Neuronal stem cell (in vitro differentiated cells): Measurements from ENCODE around the gene GP2.

Experiments used
- DNase-seq: peaks from one replicate; pipeline ENCODE4 v3.0.0-alpha.2; 2013; ENCODE audit warnings: low spot score
- H2AFZ ChIP-seq: one replicate; pipeline ENCODE4 v1.6.1; 2013; ENCODE audit warnings: mild to moderate bottlenecking, low read length, inconsistent platforms
- H2AK5ac ChIP-seq: 2 replicates; pipeline ENCODE4 v1.6.1; 2013; ENCODE audit warnings: low read depth, mild to moderate bottlenecking, inconsistent platforms, low read length, moderate library complexity, mixed read lengths
- H2BK120ac ChIP-seq: 2 replicates; pipeline ENCODE4 v1.6.1; 2013; ENCODE audit warnings: low read depth, mild to moderate bottlenecking, inconsistent platforms, low read length, moderate library complexity, mixed read lengths
- H2BK12ac ChIP-seq: one replicate; pipeline ENCODE4 v1.6.1; 2013; ENCODE audit warnings: low read length, inconsistent platforms
- H2BK15ac ChIP-seq: 2 replicates; pipeline ENCODE4 v1.6.1; 2013; ENCODE audit warnings: mild to moderate bottlenecking, low read length, inconsistent platforms, mixed read lengths
- H2BK5ac ChIP-seq: one replicate; pipeline ENCODE4 v1.6.1; 2013; ENCODE audit warnings: inconsistent platforms, mild to moderate bottlenecking, low read length, moderate library complexity
- H3K14ac ChIP-seq: one replicate; pipeline ENCODE4 v1.6.1; 2013; ENCODE audit warnings: low read length, inconsistent platforms
- H3K18ac ChIP-seq: 2 replicates; pipeline ENCODE4 v1.6.1; 2013; ENCODE audit warnings: low read length, inconsistent platforms
- H3K23ac ChIP-seq: 2 replicates; pipeline ENCODE4 v1.6.1; 2013; ENCODE audit warnings: low read depth, mild to moderate bottlenecking, mixed read lengths, low read length, inconsistent platforms; ENCODE audit not compliant: poor library complexity
- H3K27ac ChIP-seq: replicated peaks from 3 replicates; pipeline ENCODE4 v1.5.1; 2013; ENCODE audit warnings: low read length, inconsistent platforms
- H3K27me3 ChIP-seq, 3 experiments: 2 replicates each; pipeline ENCODE4 v1.6.1; 2013; ENCODE audit warnings: low read length in 3 of 3, mild to moderate bottlenecking in 2 of 3, inconsistent platforms in 1 of 3, low read depth in 1 of 3, mixed read lengths in 1 of 3, moderate library complexity in 1 of 3; ENCODE audit not compliant: control insufficient read depth in 3 of 3, insufficient read depth in 3 of 3
- H3K36me3 ChIP-seq, 2 donors: replicated peaks in 1 of 2; 2 replicates each; pipeline ENCODE4 v1.6.1; 2013; ENCODE audit warnings: low read length in 2 of 2; ENCODE audit not compliant: control insufficient read depth in 2 of 2, insufficient read depth in 2 of 2
- H3K4ac ChIP-seq: 2 replicates; pipeline ENCODE4 v1.6.1; 2013; ENCODE audit warnings: inconsistent platforms, mild to moderate bottlenecking, low read length, moderate library complexity
- H3K4me1 ChIP-seq, 2 donors: 1 replicate in 1 of 2; 2 replicates in 1 of 2; pipeline ENCODE4 v1.6.1; 2013; ENCODE audit warnings: low read length in 2 of 2, low read depth in 1 of 2; ENCODE audit not compliant: control insufficient read depth in 2 of 2, insufficient read depth in 1 of 2
- H3K4me2 ChIP-seq: one replicate; pipeline ENCODE4 v1.6.1; 2013; ENCODE audit warnings: mild to moderate bottlenecking, low read length, inconsistent platforms; ENCODE audit not compliant: insufficient read depth, poor library complexity, severe bottlenecking
- H3K4me3 ChIP-seq, 2 donors: 2 replicates each; pipeline ENCODE4 v1.5.1; 2013; ENCODE audit warnings: low read length in 2 of 2, mild to moderate bottlenecking in 2 of 2, inconsistent platforms in 1 of 2, moderate library complexity in 1 of 2
- H3K79me1 ChIP-seq: one replicate; pipeline ENCODE4 v1.6.1; 2013; ENCODE audit warnings: low read depth, mild to moderate bottlenecking, inconsistent platforms, low read length, moderate library complexity
- H3K9ac ChIP-seq: one replicate; pipeline ENCODE4 v1.6.1; 2013; ENCODE audit warnings: mild to moderate bottlenecking, low read depth, low read length, inconsistent platforms; ENCODE audit not compliant: poor library complexity
- H3K9me3 ChIP-seq, 2 donors: replicated peaks in 1 of 2; 2 replicates each; pipeline versions ENCODE3 to v1.6.1; 2013; ENCODE audit warnings: low read length in 2 of 2, mild to moderate bottlenecking in 2 of 2, inconsistent platforms in 1 of 2, low read depth in 1 of 2, mixed read lengths in 1 of 2, moderate library complexity in 1 of 2; ENCODE audit not compliant: control insufficient read depth in 2 of 2, insufficient read depth in 1 of 2
- H4K8ac ChIP-seq: one replicate; pipeline ENCODE4 v1.6.1; 2013; ENCODE audit warnings: low read depth, mild to moderate bottlenecking, inconsistent platforms, low read length, moderate library complexity
- H4K91ac ChIP-seq: one replicate; pipeline ENCODE4 v1.6.1; 2013; ENCODE audit warnings: low read length, low read depth, mild to moderate bottlenecking, inconsistent platforms; ENCODE audit not compliant: poor library complexity
- WGBS, 2 donors: extraction: QIAGEN DNeasy Blood & Tissue Kit; methylation state at CpG; one replicate each; pipeline ENCODE4 v1.1.7; 2013; ENCODE audit warnings: missing lambda C conversion rate in 2 of 2, mixed read lengths in 1 of 2; ENCODE audit not compliant: insufficient read length in 2 of 2, insufficient replicate concordance in 1 of 2; ENCODE audit errors: extremely low coverage in 2 of 2; 5-methylcytosine and 5-hydroxymethylcytosine counted together

The GP2 gene

DNA sequence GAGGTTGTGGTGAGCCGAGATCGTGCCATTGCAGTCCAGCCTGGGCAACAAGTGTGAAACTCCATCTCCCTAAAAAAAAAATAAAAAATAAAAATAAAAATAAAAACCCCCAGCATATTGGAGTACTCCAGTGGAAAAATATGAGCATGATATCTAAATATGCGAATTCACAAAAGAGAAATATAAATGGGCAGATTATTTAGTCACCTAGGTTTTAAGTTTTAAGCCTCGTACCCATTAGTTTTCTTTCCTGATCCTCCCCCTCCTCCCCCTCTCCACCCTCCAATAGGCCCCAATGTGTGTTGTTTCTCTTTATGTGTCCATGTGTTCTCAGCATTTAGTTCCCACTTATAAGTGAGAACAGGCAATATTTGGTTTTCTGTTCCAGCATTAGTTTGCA lies 62.3 kb downstream of the GP2 start:
- H3K4me1 ChIP-seq, result peaks cover 0 to 1% of the 10 kb centered on the region in 2 donors
- no peaks in the 10 kb centered on the region for H3K79me1 ChIP-seq
- H3K14ac ChIP-seq, result no peak overlapping the region
- no peak overlapping the region for H2BK5ac ChIP-seq
- H2BK120ac ChIP-seq, result no peak overlapping the region
- no peak overlapping the region for H3K9ac ChIP-seq
- H3K4me3 ChIP-seq, result no peak overlapping the region
- H4K91ac ChIP-seq, result no peak overlapping the region
- H2AFZ ChIP-seq, result no peak overlapping the region
- no peak overlapping the region for H3K27ac ChIP-seq
- H4K8ac ChIP-seq, result no peak overlapping the region
- WGBS, 2 donors, result no CpG with 5 or more reads among the region's 4 CpGs
- DNase-seq, result no peak
- no peak overlapping the region for H3K4ac ChIP-seq
- no peak overlapping the region for H3K23ac ChIP-seq
- no peak overlapping the region for H3K18ac ChIP-seq
- H2AK5ac ChIP-seq, result no peak overlapping the region
- peaks cover 0 to 7% (median 0%) of the 10 kb centered on the region in 3 experiments for H3K27me3 ChIP-seq
- H2BK12ac ChIP-seq, result no peak overlapping the region
- no peak overlapping the region for H2BK15ac ChIP-seq
- no peaks in the 10 kb centered on the region for H3K9me3 ChIP-seq
- H3K36me3 ChIP-seq, result no peaks in the 10 kb centered on the region
- H3K4me2 ChIP-seq, result no peak overlapping the region

DNA sequence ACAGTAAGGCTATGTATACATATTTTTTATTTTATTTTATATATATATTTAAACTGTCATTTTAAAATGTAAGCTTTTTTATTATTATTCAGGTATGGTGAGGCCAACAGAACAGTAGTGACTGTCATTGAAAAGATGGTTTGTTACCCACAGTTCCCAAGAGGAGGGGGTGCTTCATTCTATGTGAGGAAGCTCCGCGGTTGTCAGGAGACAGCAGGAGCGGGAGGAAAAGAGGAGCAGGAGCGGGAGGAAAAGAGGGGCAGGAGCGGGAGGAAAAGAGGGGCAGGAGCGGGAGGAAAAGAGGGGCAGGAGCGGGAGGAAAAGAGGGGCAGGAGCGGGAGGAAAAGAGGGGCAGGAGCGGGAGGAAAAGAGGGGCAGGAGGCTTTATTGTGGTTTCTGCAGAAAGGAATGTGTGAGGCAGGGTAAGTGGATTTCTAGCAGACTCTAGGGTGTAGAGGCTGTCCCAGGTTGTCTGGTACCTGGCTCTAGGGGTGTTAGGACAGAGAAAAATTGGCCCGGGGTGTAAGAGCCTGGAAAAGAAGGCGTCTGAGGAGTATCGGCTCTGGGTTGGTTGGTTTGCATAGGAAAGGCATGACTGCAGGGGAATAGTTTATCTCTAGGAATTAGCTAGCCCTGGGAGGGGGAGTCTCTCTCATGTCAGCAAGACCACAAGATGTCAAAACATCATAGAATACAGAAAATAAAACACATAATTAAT lies 64.0 kb downstream of the GP2 start:
- Histone ChIP-seq H3K9me3 (peaks cover 0 to 2% of the 10 kb centered on the region in 2 donors), H2BK5ac (no peak overlapping the region), H2AFZ (no peak overlapping the region), H3K23ac (no peak overlapping the region), H3K27ac (no peak overlapping the region), H3K14ac (no peak overlapping the region), H3K27me3 (peaks cover 0 to 7% (median 0%) of the 10 kb centered on the region in 3 experiments), H2BK120ac (no peak overlapping the region), H3K18ac (no peak overlapping the region), H4K91ac (no peak overlapping the region), H3K79me1 (no peaks in the 10 kb centered on the region), H3K4me3 (no peak overlapping the region), H2AK5ac (no peak overlapping the region), H4K8ac (no peak overlapping the region), H2BK15ac (no peak overlapping the region), H3K4ac (no peak overlapping the region), H3K9ac (no peak overlapping the region), H2BK12ac (no peak overlapping the region), H3K4me1 (peaks cover 0 to 1% of the 10 kb centered on the region in 2 donors), H3K36me3 (no peaks in the 10 kb centered on the region), H3K4me2 (no peak overlapping the region)
- DNase-seq, result no peak
- WGBS, 2 donors, result no CpG with 5 or more reads among the region's 12 CpGs

DNA sequence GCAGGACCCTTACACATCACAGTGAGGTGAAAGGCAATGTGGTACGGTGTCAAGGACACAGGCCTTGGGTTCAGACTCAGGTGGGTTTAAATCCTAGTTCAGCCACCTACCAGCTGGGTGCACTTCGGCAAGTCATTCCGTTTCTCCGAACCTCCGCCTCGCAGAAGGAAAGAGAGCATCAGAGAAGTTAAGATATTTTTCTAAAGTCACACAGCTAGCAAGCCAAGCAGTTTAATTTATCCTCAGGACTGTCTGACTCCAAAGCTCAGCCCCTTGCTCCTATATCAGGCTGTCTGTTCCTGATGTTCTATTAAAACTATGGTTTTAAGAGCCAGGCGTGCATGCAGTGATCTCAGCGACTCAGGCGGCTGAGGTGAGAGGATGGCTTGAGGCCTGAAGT lies 65.1 kb downstream of the GP2 start:
- H2BK5ac ChIP-seq, result no peak overlapping the region
- H3K27me3 ChIP-seq, result peaks cover 0 to 7% (median 0%) of the 10 kb centered on the region in 3 experiments
- H2BK15ac ChIP-seq, result no peak overlapping the region
- H3K4ac ChIP-seq, result no peak overlapping the region
- no peak overlapping the region for H3K4me2 ChIP-seq
- no peak overlapping the region for H3K4me3 ChIP-seq
- no peak overlapping the region for H2BK12ac ChIP-seq
- H2BK120ac ChIP-seq, result no peak overlapping the region
- no peak overlapping the region for H3K18ac ChIP-seq
- no peaks in the 10 kb centered on the region for H3K79me1 ChIP-seq
- peaks cover 0 to 1% of the 10 kb centered on the region in 2 donors for H3K4me1 ChIP-seq
- no peak overlapping the region for H2AK5ac ChIP-seq
- no peak overlapping the region for H3K23ac ChIP-seq
- H4K91ac ChIP-seq, result no peak overlapping the region
- H3K27ac ChIP-seq, result no peak overlapping the region
- WGBS, 2 donors, result no CpG with 5 or more reads among the region's 9 CpGs
- H3K14ac ChIP-seq, result no peak overlapping the region
- H3K9me3 ChIP-seq, result peaks cover 0 to 2% of the 10 kb centered on the region in 2 donors
- H3K36me3 ChIP-seq, result no peaks in the 10 kb centered on the region
- no peak overlapping the region for H4K8ac ChIP-seq
- DNase-seq, result no peak
- H3K9ac ChIP-seq, result no peak overlapping the region
- no peak overlapping the region for H2AFZ ChIP-seq

DNA sequence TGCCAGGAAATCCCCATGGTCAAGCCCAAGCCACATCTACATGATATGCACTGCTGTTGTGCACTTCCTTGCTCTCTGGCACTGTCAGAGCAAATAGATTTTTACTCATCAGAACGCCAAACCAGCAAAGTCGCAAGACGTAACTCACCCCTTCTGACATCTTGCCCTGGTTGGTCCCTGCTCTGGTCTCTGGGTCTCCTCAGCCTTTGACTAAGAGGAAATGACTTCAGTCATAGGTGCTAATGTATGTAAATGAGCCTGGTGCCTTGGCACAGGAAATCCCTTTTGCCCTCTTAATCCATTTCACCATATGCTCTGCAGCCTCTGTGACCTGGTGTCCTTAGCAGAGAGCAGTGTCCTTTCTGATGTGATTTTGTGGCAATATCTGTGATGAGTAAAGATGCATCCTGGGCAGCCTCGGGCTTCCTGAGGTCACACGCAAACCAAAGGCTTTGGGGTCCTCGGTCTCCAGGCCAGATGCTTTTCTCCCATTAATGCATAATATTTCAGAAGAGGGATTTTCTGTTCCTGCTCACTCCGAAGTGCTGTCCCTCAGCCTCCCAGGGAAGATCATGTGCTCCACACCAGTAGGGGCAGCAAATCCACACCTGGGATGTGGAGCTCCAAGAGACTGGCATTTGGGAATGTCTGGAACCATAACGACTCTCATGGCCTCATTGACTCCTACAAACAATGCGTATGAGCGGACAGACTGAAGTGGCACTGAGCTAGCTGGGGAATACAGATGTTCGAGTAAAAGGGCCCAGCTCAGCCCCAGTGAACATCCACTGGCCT lies 66.9 kb downstream of the GP2 start:
- Histone ChIP-seq H3K23ac (no peak overlapping the region), H2AK5ac (no peak overlapping the region), H2BK5ac (no peak overlapping the region), H3K27me3 (peaks cover 0 to 5% (median 0%) of the 10 kb centered on the region in 3 experiments), H3K4me2 (no peak overlapping the region), H3K36me3 (no peaks in the 10 kb centered on the region), H3K9me3 (peaks cover 0 to 2% of the 10 kb centered on the region in 2 donors), H4K91ac (no peak overlapping the region), H2BK12ac (no peak overlapping the region), H3K4me3 (no peak overlapping the region), H4K8ac (no peak overlapping the region), H3K14ac (no peak overlapping the region), H2AFZ (no peak overlapping the region), H3K4me1 (peaks cover 0 to 5% of the 10 kb centered on the region in 2 donors), H3K9ac (no peak overlapping the region), H2BK15ac (no peak overlapping the region), H3K18ac (no peak overlapping the region), H3K27ac (no peak overlapping the region), H3K79me1 (no peaks in the 10 kb centered on the region), H3K4ac (no peak overlapping the region), H2BK120ac (no peak overlapping the region)
- WGBS, 2 donors, result no CpG with 5 or more reads among the region's 11 CpGs
- no peak for DNase-seq
